ENCODE measurements around the gene TBX4.
"Not testable (repeated sequence)": the region's sequence is repeated elsewhere in the genome, so short reads cannot be mapped to it uniquely, and the experiment has no call there.

The TBX4 gene

DNA sequence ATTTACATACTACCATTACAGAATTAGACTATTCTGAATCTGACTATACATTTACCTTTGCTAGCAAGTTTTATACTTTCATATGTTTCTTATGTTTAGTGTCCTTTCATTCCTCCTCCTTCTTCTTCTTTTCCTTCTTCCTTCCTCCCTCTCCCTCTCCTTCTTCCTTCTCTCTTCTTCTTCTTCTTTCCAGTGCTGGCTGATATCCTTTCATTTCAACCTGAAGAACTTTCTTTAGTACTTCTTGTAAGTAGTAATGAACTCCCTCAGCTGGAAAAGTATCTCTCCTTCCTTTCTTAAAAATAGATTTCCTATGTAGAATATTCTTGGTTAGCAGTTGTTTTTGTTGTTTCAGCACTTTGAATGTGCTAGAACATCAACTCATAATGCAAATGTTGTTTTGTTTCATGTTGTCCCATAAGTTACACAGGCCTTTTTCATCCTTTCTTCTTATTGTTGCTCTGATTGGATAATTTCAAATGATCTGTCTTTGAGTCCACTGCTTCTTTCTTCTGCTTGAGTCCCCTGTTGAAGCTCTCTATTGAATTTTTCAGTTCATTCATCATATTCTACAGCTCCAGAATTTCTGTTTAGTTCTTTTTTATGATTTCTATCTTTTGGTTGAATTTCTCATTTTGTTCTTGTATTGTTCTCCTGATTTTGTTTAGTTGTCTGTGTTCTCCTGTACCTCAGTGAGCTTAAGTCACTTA lies 15.1 kb upstream of the TBX4 start:
- TF ChIP-seq, protein P1, sequence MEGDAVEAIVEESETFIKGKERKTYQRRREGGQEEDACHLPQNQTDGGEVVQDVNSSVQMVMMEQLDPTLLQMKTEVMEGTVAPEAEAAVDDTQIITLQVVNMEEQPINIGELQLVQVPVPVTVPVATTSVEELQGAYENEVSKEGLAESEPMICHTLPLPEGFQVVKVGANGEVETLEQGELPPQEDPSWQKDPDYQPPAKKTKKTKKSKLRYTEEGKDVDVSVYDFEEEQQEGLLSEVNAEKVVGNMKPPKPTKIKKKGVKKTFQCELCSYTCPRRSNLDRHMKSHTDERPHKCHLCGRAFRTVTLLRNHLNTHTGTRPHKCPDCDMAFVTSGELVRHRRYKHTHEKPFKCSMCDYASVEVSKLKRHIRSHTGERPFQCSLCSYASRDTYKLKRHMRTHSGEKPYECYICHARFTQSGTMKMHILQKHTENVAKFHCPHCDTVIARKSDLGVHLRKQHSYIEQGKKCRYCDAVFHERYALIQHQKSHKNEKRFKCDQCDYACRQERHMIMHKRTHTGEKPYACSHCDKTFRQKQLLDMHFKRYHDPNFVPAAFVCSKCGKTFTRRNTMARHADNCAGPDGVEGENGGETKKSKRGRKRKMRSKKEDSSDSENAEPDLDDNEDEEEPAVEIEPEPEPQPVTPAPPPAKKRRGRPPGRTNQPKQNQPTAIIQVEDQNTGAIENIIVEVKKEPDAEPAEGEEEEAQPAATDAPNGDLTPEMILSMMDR (IDR thresholded peaks at IDR 0.05; ENCODE audit: insufficient read depth, low read length, poor library complexity, severe bottlenecking), result no peak
- Histone ChIP-seq H3K4me3 (replicated peaks; ENCODE audit: low read depth, low read length) (no peak overlapping the region), H3K36me3 (ENCODE audit: control insufficient read depth, insufficient read depth, low read length) (no peaks in the 10 kb centered on the region), H3K27me3 (replicated peaks; ENCODE audit: control insufficient read depth, insufficient read depth, low read length) (no peaks in the 10 kb centered on the region; the same call in 1 of the 2 replicates)
- DNase-seq (ENCODE audit: extremely low read depth, insufficient read length), result no peak

DNA sequence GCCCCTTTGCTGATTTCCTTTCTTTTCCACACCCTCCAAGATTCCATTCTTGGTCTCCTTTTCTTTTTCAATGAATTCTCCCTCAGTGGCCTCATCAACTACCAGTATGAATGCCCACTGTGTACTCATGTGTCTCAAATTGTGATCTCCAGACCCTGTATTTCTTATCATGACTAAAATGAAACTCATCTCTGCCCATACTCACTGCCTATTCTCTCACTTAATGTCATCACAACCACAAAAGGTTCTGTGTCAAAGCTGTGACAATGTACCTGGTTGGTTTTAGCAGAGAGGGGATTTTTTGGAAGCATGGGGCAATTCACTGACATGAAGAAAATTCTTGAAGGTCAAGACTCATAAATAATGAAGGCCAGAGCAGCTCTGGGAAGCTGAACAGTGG lies 11.5 kb upstream of the TBX4 start:
- TF ChIP-seq, protein P1 (IDR thresholded peaks at IDR 0.05; ENCODE audit: insufficient read depth, low read length, poor library complexity, severe bottlenecking), result no peak
- Histone ChIP-seq H3K36me3 (ENCODE audit: control insufficient read depth, insufficient read depth, low read length) (no peaks in the 10 kb centered on the region), H3K4me3 (replicated peaks; ENCODE audit: low read depth, low read length) (no peak overlapping the region), H3K27me3 (replicated peaks; ENCODE audit: control insufficient read depth, insufficient read depth, low read length) (no peaks in the 10 kb centered on the region)
- DNase-seq (ENCODE audit: extremely low read depth, insufficient read length), result no peak

DNA sequence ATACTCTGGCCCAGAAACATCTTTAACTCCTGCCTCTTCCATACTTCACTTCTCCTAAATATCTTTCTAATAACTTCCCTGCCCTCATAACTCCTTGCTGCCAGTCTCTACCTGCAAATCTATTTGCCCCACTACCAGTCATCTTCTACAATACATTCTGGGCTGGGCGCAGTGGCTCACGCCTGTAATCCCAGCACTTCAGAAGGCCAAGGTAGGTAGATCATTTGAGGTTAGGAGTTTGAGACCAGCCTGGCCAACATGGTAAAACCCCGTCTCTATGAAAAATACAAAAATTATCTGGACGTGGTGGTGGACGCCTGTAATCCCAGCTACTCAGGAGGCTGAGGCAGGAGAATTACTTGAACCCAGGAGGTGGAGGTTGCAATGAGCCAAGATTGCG lies 10.7 kb upstream of the TBX4 start:
- DNase-seq (ENCODE audit: extremely low read depth, insufficient read length); H3K4me3 ChIP-seq (replicated peaks; ENCODE audit: low read depth, low read length); H3K36me3 ChIP-seq (ENCODE audit: control insufficient read depth, insufficient read depth, low read length); H3K27me3 ChIP-seq (replicated peaks; ENCODE audit: control insufficient read depth, insufficient read depth, low read length): not testable (repeated sequence)

DNA sequence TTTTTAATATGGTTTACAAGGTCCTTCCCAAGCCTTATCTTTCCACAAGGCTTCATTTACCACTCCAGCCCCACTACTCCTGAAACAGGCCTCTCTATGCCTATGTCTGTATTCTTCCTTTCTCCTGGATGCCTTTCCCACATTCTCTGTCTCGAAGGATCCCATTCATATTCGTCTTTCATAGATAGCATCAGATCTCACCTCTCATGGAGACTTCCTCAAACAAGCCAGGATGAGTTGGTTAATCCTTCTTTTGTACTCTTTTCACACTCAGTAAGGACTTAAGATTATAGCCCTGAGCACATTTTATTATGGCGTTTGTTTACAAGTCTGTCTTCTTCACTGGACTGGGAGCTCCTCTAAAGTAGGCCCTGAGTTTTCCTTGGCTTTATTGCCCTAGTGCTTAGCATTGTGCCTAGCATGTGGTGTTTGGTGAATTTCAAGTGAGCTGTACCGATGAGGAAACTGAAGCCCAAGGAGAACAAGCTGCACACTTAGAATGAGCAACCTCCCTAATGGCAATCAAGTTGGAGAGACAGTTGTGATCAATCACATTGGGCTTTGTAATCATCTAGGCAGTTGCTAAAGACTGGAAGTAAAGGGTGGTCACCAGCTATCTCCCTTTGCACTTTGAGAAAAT lies 10.0 kb upstream of the TBX4 start:
- DNase-seq (ENCODE audit: extremely low read depth, insufficient read length), result no peak
- Histone ChIP-seq H3K4me3 (replicated peaks; ENCODE audit: low read depth, low read length) (no peak overlapping the region), H3K36me3 (ENCODE audit: control insufficient read depth, insufficient read depth, low read length) (no peaks in the 10 kb centered on the region), H3K27me3 (replicated peaks; ENCODE audit: control insufficient read depth, insufficient read depth, low read length) (no peaks in the 10 kb centered on the region; the same call in 1 of the 2 replicates)
- TF ChIP-seq, protein P1 (IDR thresholded peaks at IDR 0.05; ENCODE audit: insufficient read depth, low read length, poor library complexity, severe bottlenecking), result no peak

DNA sequence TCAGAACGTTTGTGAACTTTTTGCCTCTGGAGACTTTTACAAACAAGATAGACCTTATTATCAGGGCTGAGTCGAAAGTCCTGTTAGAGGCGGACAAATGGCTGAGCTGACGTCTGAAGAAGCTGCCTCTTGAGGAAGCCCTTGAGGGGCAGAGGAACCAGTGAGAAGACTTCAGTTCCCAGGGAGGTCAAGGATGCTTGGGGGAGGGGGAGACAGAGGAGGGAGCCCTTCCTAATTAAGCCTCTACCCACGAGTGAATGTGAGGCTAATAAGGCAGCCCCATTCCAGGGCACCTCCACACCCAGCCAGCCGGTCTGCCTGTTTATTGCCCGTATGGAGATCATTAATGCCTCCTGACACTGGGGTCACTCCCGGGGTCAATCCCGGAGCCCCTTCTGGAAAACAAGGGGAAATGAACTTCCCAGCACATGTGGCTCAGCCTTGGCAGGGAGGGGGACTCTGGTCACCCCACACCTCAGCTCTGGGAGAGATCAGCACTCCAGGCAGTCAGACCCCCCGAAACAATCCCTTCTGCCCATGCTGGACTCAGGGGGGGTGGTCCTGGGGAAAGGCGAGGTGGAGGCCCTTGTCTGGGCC lies 9.2 kb upstream of the TBX4 start:
- TF ChIP-seq, protein P1 (IDR thresholded peaks at IDR 0.05; ENCODE audit: insufficient read depth, low read length, poor library complexity, severe bottlenecking), result no peak

DNA sequence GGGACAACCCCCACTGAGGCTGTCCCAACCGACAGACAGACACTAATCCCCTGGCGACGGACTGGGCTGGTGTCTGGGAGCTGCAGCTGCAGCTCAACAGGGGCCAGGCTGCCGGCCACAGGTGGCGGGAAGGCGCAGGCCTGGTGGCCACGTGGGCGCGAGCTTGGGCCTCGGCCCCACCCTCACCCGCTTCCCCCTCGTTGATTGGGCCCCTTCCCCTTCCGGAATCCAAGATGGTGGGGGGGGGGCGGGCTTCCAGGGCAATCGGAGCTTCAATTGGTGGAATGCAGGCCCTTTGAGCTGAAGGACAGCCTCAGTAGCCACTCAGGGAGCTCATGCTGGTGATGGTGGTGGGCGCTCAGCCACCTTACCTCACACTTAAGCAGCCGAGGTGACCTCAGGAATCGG lies 8.7 kb upstream of the TBX4 start:
- H3K36me3 ChIP-seq (ENCODE audit: control insufficient read depth, insufficient read depth, low read length), result no peaks in the 10 kb centered on the region
- no peak for DNase-seq (ENCODE audit: extremely low read depth, insufficient read length)
- no peaks in the 10 kb centered on the region; the same call in 1 of the 2 replicates for H3K27me3 ChIP-seq (replicated peaks; ENCODE audit: control insufficient read depth, insufficient read depth, low read length)
- H3K4me3 ChIP-seq (replicated peaks; ENCODE audit: low read depth, low read length), result no peak overlapping the region
- TF ChIP-seq, protein P1 (IDR thresholded peaks at IDR 0.05; ENCODE audit: insufficient read depth, low read length, poor library complexity, severe bottlenecking), result no peak

More for the DNA sequence above, 9.2 kb upstream of the TBX4 start:
- H3K36me3 ChIP-seq (ENCODE audit: control insufficient read depth, insufficient read depth, low read length), result no peaks in the 10 kb centered on the region
- no peak overlapping the region for H3K4me3 ChIP-seq (replicated peaks; ENCODE audit: low read depth, low read length)
- no peaks in the 10 kb centered on the region; the same call in 1 of the 2 replicates for H3K27me3 ChIP-seq (replicated peaks; ENCODE audit: control insufficient read depth, insufficient read depth, low read length)
- no peak for DNase-seq (ENCODE audit: extremely low read depth, insufficient read length)

Measured in GM06990 (cell line).